ENCODE measurements around the gene LATS1.
"Not testable (repeated sequence)": the region's sequence is repeated elsewhere in the genome, so short reads cannot be mapped to it uniquely, and the experiment has no call there.

LATS1 gene

GRCh38 chr6:149681209-149681608, 36.7 kb downstream of the LATS1 start:
- H3K36me3 ChIP-seq (replicated peaks; ENCODE audit: low read depth, low read length) = peaks cover 24% of the 10 kb centered on the region

GRCh38 chr6:149680503-149680902, 37.4 kb downstream of the LATS1 start:
- no peaks in the 10 kb centered on the region for H3K27me3 ChIP-seq (ENCODE audit: low read depth, low read length)
- TF ChIP-seq EZH2phosphoT487 (IDR thresholded peaks at IDR 0.05; ENCODE audit: low read depth) (no peak), CTCF (IDR thresholded peaks at IDR 0.05; ENCODE audit: low read depth, low read length) (no peak)
- no peak overlapping the region for H2AFZ ChIP-seq (ENCODE audit: low read depth, low read length)
- H3K27ac ChIP-seq (ENCODE audit: low read length) = no peak overlapping the region
- peak overlapping the region; percentile 45 for H3K4me2 ChIP-seq (ENCODE audit: low read length)
- peaks cover 23% of the 10 kb centered on the region for H4K20me1 ChIP-seq (ENCODE audit: insufficient read depth, low read length)
- no peaks in the 10 kb centered on the region for H3K9me3 ChIP-seq (ENCODE audit: insufficient read depth, low read length)
- peaks cover 24% of the 10 kb centered on the region for H3K36me3 ChIP-seq (replicated peaks; ENCODE audit: low read depth, low read length)
- H3K4me3 ChIP-seq (ENCODE audit: low read length) = no peak overlapping the region
- H3K79me2 ChIP-seq (ENCODE audit: low read length) = peaks cover 54% of the 10 kb centered on the region
- H3K9ac ChIP-seq (ENCODE audit: low read length) = no peak overlapping the region
- peaks cover 15% of the 10 kb centered on the region for H3K4me1 ChIP-seq (ENCODE audit: low read length)

More at GRCh38 chr6:149681209-149681608, 36.7 kb downstream of the LATS1 start:
- Histone ChIP-seq H3K27me3 (ENCODE audit: low read depth, low read length) (no peaks in the 10 kb centered on the region), H3K4me1 (ENCODE audit: low read length) (peaks cover 16% of the 10 kb centered on the region), H3K9me3 (ENCODE audit: insufficient read depth, low read length) (no peaks in the 10 kb centered on the region), H3K4me2 (ENCODE audit: low read length) (no peak overlapping the region), H4K20me1 (ENCODE audit: insufficient read depth, low read length) (peaks cover 26% of the 10 kb centered on the region), H3K4me3 (ENCODE audit: low read length) (no peak overlapping the region), H3K79me2 (ENCODE audit: low read length) (peaks cover 61% of the 10 kb centered on the region), H3K27ac (ENCODE audit: low read length) (no peak overlapping the region), H2AFZ (ENCODE audit: low read depth, low read length) (no peak overlapping the region), H3K9ac (ENCODE audit: low read length) (no peak overlapping the region)
- TF ChIP-seq CTCF (IDR thresholded peaks at IDR 0.05; ENCODE audit: low read depth, low read length) (no peak), EZH2phosphoT487 (IDR thresholded peaks at IDR 0.05; ENCODE audit: low read depth) (no peak)

- H3K27me3 ChIP-seq (ENCODE audit: low read depth, low read length); H3K9me3 ChIP-seq (ENCODE audit: insufficient read depth, low read length): not testable (repeated sequence)
- peaks cover 10% of the 10 kb centered on the region for H3K36me3 ChIP-seq (replicated peaks; ENCODE audit: low read depth, low read length)
These were observed 45.6 kb downstream of the LATS1 start for GRCh38 chr6:149672265-149672664.

GRCh38 chr6:149660028-149660427, 57.9 kb downstream of the LATS1 start:
- Histone ChIP-seq H3K36me3 (replicated peaks; ENCODE audit: low read depth, low read length) (peaks cover 8% of the 10 kb centered on the region), H3K9ac (ENCODE audit: low read length) (no peak overlapping the region), H3K79me2 (ENCODE audit: low read length) (no peaks in the 10 kb centered on the region), H3K27me3 (ENCODE audit: low read depth, low read length) (no peaks in the 10 kb centered on the region), H3K9me3 (ENCODE audit: insufficient read depth, low read length) (no peaks in the 10 kb centered on the region), H3K4me3 (ENCODE audit: low read length) (no peak overlapping the region), H3K4me2 (ENCODE audit: low read length) (no peak overlapping the region), H3K4me1 (ENCODE audit: low read length) (no peaks in the 10 kb centered on the region), H2AFZ (ENCODE audit: low read depth, low read length) (no peak overlapping the region), H4K20me1 (ENCODE audit: insufficient read depth, low read length) (no peaks in the 10 kb centered on the region), H3K27ac (ENCODE audit: low read length) (no peak overlapping the region)
- TF ChIP-seq EZH2phosphoT487 (IDR thresholded peaks at IDR 0.05; ENCODE audit: low read depth) (no peak), CTCF (IDR thresholded peaks at IDR 0.05; ENCODE audit: low read depth, low read length) (no peak)

More at GRCh38 chr6:149672265-149672664, 45.6 kb downstream of the LATS1 start:
- H2AFZ ChIP-seq (ENCODE audit: low read depth, low read length); H3K4me1 ChIP-seq (ENCODE audit: low read length); H3K4me2 ChIP-seq (ENCODE audit: low read length); H3K9ac ChIP-seq (ENCODE audit: low read length); H3K27ac ChIP-seq (ENCODE audit: low read length); H3K4me3 ChIP-seq (ENCODE audit: low read length); H4K20me1 ChIP-seq (ENCODE audit: insufficient read depth, low read length); H3K79me2 ChIP-seq (ENCODE audit: low read length): not testable (repeated sequence)

DNA sequence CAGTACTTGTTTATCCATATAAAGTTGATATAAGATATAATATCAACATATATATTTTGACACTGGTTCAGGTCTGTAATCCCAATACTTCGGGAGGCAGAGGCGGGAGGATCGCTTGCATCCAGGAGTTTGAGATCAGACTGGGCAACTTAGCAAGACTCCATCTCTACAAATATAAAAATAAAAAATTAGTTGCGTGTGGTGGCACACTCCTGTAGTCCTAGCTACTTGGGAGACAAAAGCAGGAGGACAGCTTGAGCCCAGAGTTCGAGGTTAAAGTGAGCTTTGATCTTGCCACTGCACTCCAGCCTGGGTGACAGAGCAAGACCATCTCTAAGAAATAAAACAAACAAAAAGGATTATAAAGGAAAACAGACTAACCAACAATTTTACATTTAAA, 60.5 kb downstream of the LATS1 start:
- Histone ChIP-seq H4K20me1 (ENCODE audit: insufficient read depth, low read length) (no peaks in the 10 kb centered on the region), H3K4me1 (ENCODE audit: low read length) (no peaks in the 10 kb centered on the region), H3K4me2 (ENCODE audit: low read length) (no peak overlapping the region), H2AFZ (ENCODE audit: low read depth, low read length) (no peak overlapping the region), H3K27me3 (ENCODE audit: low read depth, low read length) (no peaks in the 10 kb centered on the region), H3K36me3 (replicated peaks; ENCODE audit: low read depth, low read length) (peaks cover 8% of the 10 kb centered on the region), H3K9me3 (ENCODE audit: insufficient read depth, low read length) (no peaks in the 10 kb centered on the region), H3K4me3 (ENCODE audit: low read length) (no peak overlapping the region), H3K79me2 (ENCODE audit: low read length) (no peaks in the 10 kb centered on the region), H3K9ac (ENCODE audit: low read length) (no peak overlapping the region), H3K27ac (ENCODE audit: low read length) (no peak overlapping the region)
- no peak for TF ChIP-seq EZH2phosphoT487 (IDR thresholded peaks at IDR 0.05; ENCODE audit: low read depth)
- TF ChIP-seq CTCF (IDR thresholded peaks at IDR 0.05; ENCODE audit: low read depth, low read length) = no peak

All from OCI-LY3 (cell line).